HepG2 (cell line): Measurements from ENCODE around the gene ECD.

ENCODE experiments used
- ARNTL ChIP-seq: sonication (generic); formaldehyde crosslinking; IDR thresholded peaks from 2 replicates; pipeline ENCODE4 v1.4.0; 2020; ENCODE audit warnings: mild to moderate bottlenecking, missing genetic modification reagents
- CEBPB ChIP-seq: IDR thresholded peaks from 2 replicates; pipeline ENCODE4 v1.6.1; 2011; ENCODE audit warnings: low read depth, low read length, improper control_type of control experiment, borderline replicate concordance
- EP300 ChIP-seq, 3 experiments: sonication (generic) in 1 of 3; formaldehyde crosslinking in 1 of 3; IDR thresholded peaks; 2 replicates each; pipeline versions ENCODE4 v1.5.1 to v1.6.1; 2011 to 2020; ENCODE audit warnings: low read depth in 2 of 3, low read length in 2 of 3, borderline replicate concordance in 1 of 3, improper control_type of control experiment in 1 of 3, mild to moderate bottlenecking in 1 of 3, missing genetic modification reagents in 1 of 3, moderate library complexity in 1 of 3
- HOXA7 ChIP-seq: sonication (generic); formaldehyde crosslinking; IDR thresholded peaks from 2 replicates; pipeline ENCODE4 v1.8.1; 2022; ENCODE audit warnings: mild to moderate bottlenecking, missing genetic modification reagents, moderate library complexity
- POLR2A ChIP-seq, 2 experiments: IDR thresholded peaks; 2 replicates each; pipeline ENCODE4 v1.6.1; 2011; ENCODE audit warnings: low read depth in 2 of 2, low read length in 2 of 2, mild to moderate bottlenecking in 1 of 2, moderate library complexity in 1 of 2; ENCODE audit not compliant: insufficient read depth in 1 of 2
- TSC22D2 ChIP-seq: sonication (generic); formaldehyde crosslinking; IDR thresholded peaks from 2 replicates; pipeline ENCODE4 v1.5.1; 2020; ENCODE audit warnings: missing genetic modification reagents, mild to moderate bottlenecking, borderline replicate concordance
- ZNF792 ChIP-seq: IDR thresholded peaks from 2 replicates; pipeline ENCODE4 v1.6.1; 2016
- TF ChIP-seq, protein P1 (sequence below): sonication (generic); formaldehyde crosslinking; IDR thresholded peaks from 2 replicates; pipeline ENCODE4 v1.8.1; 2023; ENCODE audit warnings: missing genetic modification reagents, inconsistent platforms, borderline replicate concordance

GRCh38 chr10:73190188-73190587 lies 22.4 kb upstream of the ECD start:
- TF ChIP-seq EP300 (IDR thresholded peaks at IDR 0.05; ENCODE audit: low read depth in 2 of 2, low read length in 2 of 2) (no peak), EP300 (CRISPR knock-in tag; IDR thresholded peaks at IDR 0.05; ENCODE audit: borderline replicate concordance) (no peak), CEBPB (no peak), ZNF792 (CRISPR knock-in tag) (no peak), POLR2A (IDR thresholded peaks at IDR 0.05; ENCODE audit: insufficient read depth in 1 of 2, low read depth in 2 of 2, low read length in 2 of 2) (no peak), HOXA7 (no peak), TSC22D2 (no peak), ARNTL (CRISPR knock-in tag) (no peak)
- TF ChIP-seq, protein P1, sequence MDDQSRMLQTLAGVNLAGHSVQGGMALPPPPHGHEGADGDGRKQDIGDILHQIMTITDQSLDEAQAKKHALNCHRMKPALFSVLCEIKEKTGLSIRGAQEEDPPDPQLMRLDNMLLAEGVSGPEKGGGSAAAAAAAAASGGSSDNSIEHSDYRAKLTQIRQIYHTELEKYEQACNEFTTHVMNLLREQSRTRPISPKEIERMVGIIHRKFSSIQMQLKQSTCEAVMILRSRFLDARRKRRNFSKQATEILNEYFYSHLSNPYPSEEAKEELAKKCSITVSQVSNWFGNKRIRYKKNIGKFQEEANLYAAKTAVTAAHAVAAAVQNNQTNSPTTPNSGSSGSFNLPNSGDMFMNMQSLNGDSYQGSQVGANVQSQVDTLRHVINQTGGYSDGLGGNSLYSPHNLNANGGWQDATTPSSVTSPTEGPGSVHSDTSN (CRISPR knock-in tag) = no peak
